ENCODE results near the gene C2CD3.
A peak's percentile ranks its signal among the peaks of the same experiment; 100 is the strongest.

GRCh38 chr11:74033046-74033445 lies 137.8 kb downstream of the C2CD3 start:
- TF ChIP-seq POLR2A (IDR thresholded peaks at IDR 0.05) (no peak), CTCF (IDR thresholded peaks at IDR 0.05 in 8 of 11, conservative IDR thresholded peaks at IDR 0.05 in 3 of 11) (peak in 5 of 11 experiments; percentile 12 to 39 (median 17))
